Stimulated activated CD8-positive, alpha-beta memory T cell treated with anti-CD3 and anti-CD28 coated beads, Interleukin-15, amount 100 ng/mL, for 48 hours (primary cell): ENCODE measurements around the gene CYP26B1.

Source experiments
- DNase-seq, 2 donors: peaks; one replicate each; pipeline ENCODE4 v3.0.0-alpha.2; 2020; ENCODE audit warnings: low read depth in 2 of 2

Gene CYP26B1

GRCh38 chr2:72129681-72130340 lies 17.9 kb downstream of the CYP26B1 start:
- no peak for DNase-seq

- no peak for DNase-seq
These were observed 18.8 kb downstream of the CYP26B1 start for GRCh38 chr2:72128843-72129227.

DNA sequence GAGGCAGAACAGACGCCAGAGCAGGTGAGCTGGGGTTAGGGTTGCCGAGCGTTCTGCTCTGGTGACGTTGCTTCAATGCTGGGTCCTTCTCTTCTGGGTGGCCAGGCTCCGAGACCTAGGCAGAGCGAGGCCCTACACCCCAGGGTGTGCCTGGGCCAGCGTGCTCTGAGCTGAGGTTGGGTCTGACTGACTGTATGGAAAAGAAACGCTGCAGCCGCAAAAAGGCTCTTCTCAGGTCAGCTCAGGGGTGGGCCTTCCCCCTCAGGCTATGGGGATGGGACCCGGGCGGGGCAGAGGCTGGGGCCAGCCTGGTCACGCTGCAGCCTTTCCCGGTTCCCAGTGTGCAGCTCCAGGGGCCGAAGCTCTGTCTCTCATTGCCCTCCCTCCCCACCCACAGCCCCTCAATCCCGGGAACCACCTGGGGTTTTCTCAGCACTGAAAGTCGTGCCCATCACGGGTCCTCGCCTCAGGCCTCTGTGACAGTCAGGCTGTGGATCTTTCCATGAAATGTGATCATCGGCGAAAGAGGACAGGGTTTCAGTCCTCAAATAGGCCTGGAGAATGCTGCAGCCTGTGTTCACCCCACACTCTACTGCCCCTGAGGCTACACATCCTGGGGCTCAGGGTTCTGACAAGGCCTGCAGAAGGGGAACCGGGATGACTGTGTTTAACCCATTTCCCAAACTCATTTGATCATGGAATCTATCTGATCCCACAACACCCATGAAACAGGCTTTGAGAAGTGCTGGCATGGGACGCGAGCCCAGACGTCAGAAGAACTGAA lies 19.4 kb downstream of the CYP26B1 start:
- no peak for DNase-seq

- no peak for DNase-seq
These were observed 20.1 kb downstream of the CYP26B1 start for GRCh38 chr2:72127401-72128058.

DNA sequence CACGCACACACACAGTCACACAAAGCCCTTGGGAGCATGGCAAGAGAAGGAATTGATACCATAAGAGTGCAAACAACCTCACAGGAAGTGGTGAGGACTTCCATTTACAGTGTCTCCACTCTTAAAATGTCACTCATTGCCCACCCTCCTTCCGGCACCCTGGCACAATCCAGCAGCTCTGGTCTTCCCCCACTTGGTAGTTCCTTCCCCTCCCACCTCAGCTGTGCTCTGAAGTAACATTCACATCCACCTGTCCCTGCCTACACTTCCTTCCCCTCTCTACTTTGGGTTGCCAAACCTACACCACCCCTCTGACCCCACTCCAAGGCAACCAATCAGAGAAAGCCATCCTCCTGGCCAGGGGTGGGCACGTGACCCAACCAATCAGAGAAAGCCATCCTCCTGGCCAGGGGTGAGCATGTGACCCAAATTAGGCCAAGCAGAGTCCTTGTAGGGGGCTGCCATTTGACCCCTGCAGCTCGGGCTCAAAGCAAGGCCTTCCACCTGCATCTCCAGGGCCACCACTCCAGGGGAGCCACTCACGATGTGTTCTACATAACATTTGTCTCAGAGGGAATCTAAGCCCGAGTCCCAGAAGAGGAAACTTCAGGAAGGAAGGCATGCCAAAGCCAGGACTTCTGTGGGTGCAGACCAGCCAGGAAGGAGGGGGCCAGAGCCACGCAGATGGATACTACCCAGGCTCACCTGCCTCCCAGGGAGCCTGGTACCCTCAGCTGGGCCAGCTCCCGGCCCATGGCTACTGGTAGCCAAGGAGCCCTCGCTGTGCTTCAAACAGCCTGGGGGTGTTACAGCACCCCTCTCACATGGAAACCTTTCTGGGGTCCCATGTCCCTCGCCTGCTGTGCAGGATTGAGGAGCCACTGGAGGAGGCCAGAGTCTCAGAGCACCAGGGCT lies 21.2 kb downstream of the CYP26B1 start:
- no peak for DNase-seq

DNA sequence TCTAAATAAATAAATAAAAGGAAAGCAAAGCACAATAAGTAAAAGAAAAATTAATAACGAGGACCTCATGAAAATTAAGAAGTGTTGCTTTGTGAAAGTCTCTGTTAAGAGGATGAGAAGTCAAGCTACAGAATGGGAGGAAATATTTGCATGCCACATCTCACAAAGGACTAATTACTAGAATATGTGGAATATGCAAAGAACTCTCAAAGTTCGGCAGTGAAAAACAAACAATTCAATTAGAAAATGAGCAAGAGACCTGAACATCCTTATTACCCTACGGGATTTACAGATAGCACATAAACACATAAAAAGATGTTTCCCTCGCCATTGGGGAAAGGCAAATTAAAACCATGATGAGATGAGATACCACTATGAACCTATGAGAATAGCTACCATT lies 23.3 kb downstream of the CYP26B1 start:
- no peak for DNase-seq

DNA sequence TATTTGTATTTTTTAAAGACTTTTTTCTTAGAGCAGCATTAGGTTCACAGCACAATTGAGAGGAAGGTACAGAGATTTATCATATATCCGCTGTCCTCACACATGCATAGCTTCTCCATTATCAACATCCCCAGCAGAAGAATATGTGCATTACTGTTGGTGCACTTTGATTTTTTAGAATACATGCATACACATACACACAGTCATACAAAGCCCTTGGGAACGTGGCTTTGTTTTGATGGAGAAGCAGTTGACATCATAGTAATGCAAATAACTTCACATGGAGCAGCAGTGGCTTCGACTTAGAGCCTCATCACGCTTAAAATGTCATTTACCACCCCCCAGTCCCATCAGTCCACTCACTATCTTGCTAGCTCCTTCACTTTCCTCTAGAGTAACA lies 26.5 kb downstream of the CYP26B1 start:
- no peak for DNase-seq

GRCh38 chr2:72118951-72119350 lies 28.7 kb downstream of the CYP26B1 start:
- DNase-seq = no peak

DNA sequence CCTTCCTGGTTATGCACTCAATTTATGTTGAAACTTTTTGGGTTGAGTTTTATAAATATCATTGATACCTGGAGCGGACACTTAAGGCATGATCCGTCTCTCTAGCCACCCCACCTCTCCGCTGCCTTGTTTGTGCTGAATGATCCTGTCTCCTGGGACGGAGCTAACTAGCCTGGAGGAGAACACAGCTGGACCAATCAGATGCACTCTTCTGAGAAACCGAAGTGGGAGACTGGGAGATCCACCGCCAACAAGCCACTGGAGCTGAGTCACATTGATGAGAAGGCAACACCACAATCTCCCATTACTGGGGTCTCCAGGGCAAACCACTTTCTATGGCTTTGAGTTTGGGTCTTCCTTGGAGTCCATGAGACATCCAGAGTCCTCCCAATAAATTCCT lies 29.3 kb downstream of the CYP26B1 start:
- no peak for DNase-seq

DNA sequence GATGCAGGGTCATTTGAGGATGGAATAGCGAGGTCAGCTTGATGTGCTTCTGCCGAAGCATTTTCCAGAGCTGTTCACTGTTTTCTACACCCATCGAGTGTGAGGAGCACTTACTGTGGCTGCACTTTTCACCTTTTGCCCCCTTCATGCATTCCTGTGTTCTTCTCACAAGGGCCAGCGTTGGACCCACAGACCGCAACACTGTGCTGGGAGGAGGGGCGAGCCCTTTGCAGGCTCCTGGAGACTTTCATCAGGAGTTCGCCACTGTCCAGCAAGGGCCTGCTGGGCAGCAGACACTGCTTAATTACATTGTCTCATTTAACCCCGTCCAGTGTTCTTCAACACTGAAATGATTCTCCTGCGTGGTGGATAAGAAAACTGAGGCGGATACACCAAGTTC lies 29.9 kb downstream of the CYP26B1 start:
- DNase-seq = no peak

GRCh38 chr2:72117029-72117428 lies 30.6 kb downstream of the CYP26B1 start:
- no peak for DNase-seq

GRCh38 chr2:72116081-72116533 lies 31.6 kb downstream of the CYP26B1 start:
- DNase-seq = no peak

GRCh38 chr2:72115110-72116080 lies 32.3 kb downstream of the CYP26B1 start:
- DNase-seq = no peak

- no peak for DNase-seq
These were observed 33.0 kb downstream of the CYP26B1 start for GRCh38 chr2:72114693-72115051.

- no peak for DNase-seq
These were observed 33.6 kb downstream of the CYP26B1 start for GRCh38 chr2:72113847-72114692.

- no peak for DNase-seq
These were observed 34.4 kb downstream of the CYP26B1 start for GRCh38 chr2:72112981-72113846.

- no peak for DNase-seq
These were observed 35.3 kb downstream of the CYP26B1 start for GRCh38 chr2:72112401-72112800.

- no peak for DNase-seq
These were observed 36.6 kb downstream of the CYP26B1 start for GRCh38 chr2:72111061-72111460.

GRCh38 chr2:72109904-72110303 lies 37.8 kb downstream of the CYP26B1 start:
- no peak for DNase-seq
